HepG2 (cell line): Measurements from ENCODE around the gene DCDC2C. TPM values are rescaled to one million over a fixed set of nuclear protein-coding genes. Genes with fewer than 3 reads are reported as not detected.

ENCODE experiments used
- ATAC-seq: fragments of 200-7000 bp; cut with Tn5 transposase; 3 replicates; pipeline ENCODE4 v1.9.1; 2020; ENCODE audit warnings: mild to moderate bottlenecking, moderate library complexity
- BruUV-seq: library from RNA; stranded (reverse); fragments of 400-500 nt; replicated peaks from 2 replicates; lab custom pipeline; 2021; lab: Mats Ljungman, UMichigan
- CTCF ChIA-PET: fragments of 300-600 bp; formaldehyde crosslinking; extraction: SDS; loops from one replicate; lab custom pipeline; 2021; ENCODE audit warnings: low total read pairs, inconsistent platforms, low intra/inter-chr PET ratio; lab: Yijun Ruan, JAX
- POLR2A ChIA-PET: fragments of 350-600 bp; sonication (Branson Sonifier 250); formaldehyde crosslinking; loops from one replicate; lab custom pipeline; 2020; ENCODE audit warnings: antibody characterized with exemption, inconsistent platforms; lab: Yijun Ruan, JAX
- DNase-seq: peaks from one replicate; pipeline ENCODE4 v3.0.0-alpha.2; 2015; ENCODE audit warnings: low spot score
- FAIRE-seq: peaks from 3 replicates; lab custom pipeline; 2011; peaks lifted over from hg19 to GRCh38; lab: Jason Lieb, UNC
- H2AFZ ChIP-seq: one replicate; pipeline ENCODE4 v1.6.1; 2011; ENCODE audit warnings: low read length, inconsistent platforms
- H3K27ac ChIP-seq: fragments of 300-600 bp; 3 replicates; pipeline ENCODE4 v1.8.0; 2011; ENCODE audit warnings: mixed run types, mild to moderate bottlenecking, mixed read lengths, low read length, inconsistent platforms; ENCODE audit not compliant: insufficient read depth; ENCODE audit errors: extremely low read length
- H3K27me3 ChIP-seq, 2 experiments: fragments of 200-600 bp in 1 of 2; 2 replicates in 1 of 2; 3 replicates in 1 of 2; pipeline versions ENCODE4 v1.6.0 to v1.8.0; 2011; ENCODE audit warnings: low read length in 2 of 2, mild to moderate bottlenecking in 2 of 2, moderate library complexity in 2 of 2, inconsistent platforms in 1 of 2; ENCODE audit not compliant: insufficient read depth in 2 of 2, control insufficient read depth in 1 of 2
- H3K36me3 ChIP-seq, 2 experiments: fragments of 200-600 bp in 1 of 2; replicated peaks in 1 of 2; 2 replicates in 1 of 2; 3 replicates in 1 of 2; pipeline versions ENCODE4 v1.5.1 to v1.8.0; 2011; ENCODE audit warnings: low read length in 2 of 2, inconsistent platforms in 1 of 2; ENCODE audit not compliant: insufficient read depth in 2 of 2, control insufficient read depth in 1 of 2
- H3K4me1 ChIP-seq: 2 replicates; pipeline ENCODE4 v1.5.1; 2012; ENCODE audit warnings: low read length, inconsistent platforms; ENCODE audit not compliant: insufficient read depth
- H3K4me2 ChIP-seq: 2 replicates; pipeline ENCODE4 v1.6.0; 2011; ENCODE audit warnings: low read depth, low read length, inconsistent platforms
- H3K4me3 ChIP-seq, 3 experiments: fragments of 200-600 bp in 1 of 3; sonication (generic), shearing (Covaris generic) in 1 of 3; replicated peaks in 1 of 3; 2 replicates each; pipeline ENCODE4 v1.5.1; 2011 to 2016; ENCODE audit warnings: low read length in 3 of 3, inconsistent platforms in 2 of 3, low read depth in 2 of 3, mild to moderate bottlenecking in 2 of 3, control low read depth in 1 of 3, mixed read lengths in 1 of 3; ENCODE audit not compliant: insufficient read depth in 1 of 3
- H3K79me2 ChIP-seq: one replicate; pipeline ENCODE4 v1.6.1; 2011; ENCODE audit warnings: low read length, inconsistent platforms; ENCODE audit not compliant: insufficient read depth
- H3K9ac ChIP-seq: 2 replicates; pipeline ENCODE4 v1.6.0; 2011; ENCODE audit warnings: mild to moderate bottlenecking, low read depth, low read length, inconsistent platforms; ENCODE audit not compliant: insufficient read depth
- H3K9me3 ChIP-seq: 2 replicates; pipeline ENCODE4 v1.5.1; 2012; ENCODE audit warnings: mild to moderate bottlenecking, low read length
- H4K20me1 ChIP-seq: 2 replicates; pipeline ENCODE4 v1.6.0; 2011; ENCODE audit warnings: inconsistent platforms, mild to moderate bottlenecking, low read length, moderate library complexity; ENCODE audit not compliant: insufficient read depth
- ADNP ChIP-seq: sonication (generic); formaldehyde crosslinking; IDR thresholded peaks from 2 replicates; pipeline ENCODE4 v1.4.0; 2020; ENCODE audit warnings: missing genetic modification reagents
- KDM5A ChIP-seq: fragments of 200-600 bp; sonication (generic); IDR thresholded peaks from 2 replicates; pipeline ENCODE4 v1.7.0; 2018; ENCODE audit warnings: antibody characterized with exemption, mild to moderate bottlenecking, low read length, borderline replicate concordance
- STAG1 ChIP-seq: sonication (generic); formaldehyde crosslinking; IDR thresholded peaks from 2 replicates; pipeline ENCODE4 v1.4.0; 2020; ENCODE audit warnings: missing genetic modification reagents
- ZFYVE20 ChIP-seq: sonication (generic); formaldehyde crosslinking; IDR thresholded peaks from 2 replicates; pipeline ENCODE4 v1.8.0; 2023; ENCODE audit warnings: low read depth, mild to moderate bottlenecking, moderate library complexity, missing genetic modification reagents, borderline replicate concordance
- ZNF274 ChIP-seq: sonication (generic); formaldehyde crosslinking; IDR thresholded peaks from 2 replicates; pipeline ENCODE4 v1.5.1; 2020; ENCODE audit warnings: mild to moderate bottlenecking, missing genetic modification reagents
- ZNF496 ChIP-seq: sonication (generic); formaldehyde crosslinking; IDR thresholded peaks from 2 replicates; pipeline ENCODE4 v1.8.1; 2023; ENCODE audit warnings: mild to moderate bottlenecking, moderate library complexity, missing genetic modification reagents; ENCODE audit not compliant: insufficient replicate concordance
- ZNF557 ChIP-seq: sonication (generic); formaldehyde crosslinking; IDR thresholded peaks from 2 replicates; pipeline ENCODE4 v1.4.0; 2020; ENCODE audit warnings: missing genetic modification reagents
- ZNF558 ChIP-seq: sonication (generic); formaldehyde crosslinking; IDR thresholded peaks from 2 replicates; pipeline ENCODE4 v1.9.0; 2022; ENCODE audit warnings: mild to moderate bottlenecking, missing genetic modification reagents, borderline replicate concordance
- ZNF850 ChIP-seq: sonication (generic); formaldehyde crosslinking; conservative IDR thresholded peaks from 2 replicates; pipeline ENCODE4 v1.9.0; 2021; ENCODE audit warnings: mild to moderate bottlenecking, missing genetic modification reagents
- WGBS: methylation state at CpG from one replicate; pipeline ENCODE4 v1.1.6; 2017; ENCODE audit warnings: low lambda C conversion rate; 5-methylcytosine and 5-hydroxymethylcytosine counted together
- in situ Hi-C: cut with HindIII; loops from 2 replicates; pipeline ENCODE4 v1.10.0; 2017; ENCODE audit warnings: low pct_unique_long_range_greater_than_20kb; ENCODE audit not compliant: extremely low pct_ligation_motif_present
- intact Hi-C: fragments of 100-400 bp; cut with micrococcal nuclease; formaldehyde crosslinking; loops from one replicate; pipeline ENCODE4 v1.10.0; 2022; ENCODE audit not compliant: unreplicated experiment
- polyA plus RNA-seq, 8 experiments: library from polyadenylated mRNA; depleted of rRNA in 3 of 8; stranded (reverse) in 7 of 8; unstranded in 1 of 8; fragments of >200 nt; fragmentation: Illumina TruSeq in 4 of 8; extraction: Trizol in 4 of 8; gene quantifications; 2 replicates each; pipeline versions ENCODE4 v1.2.1 to v1.2.3, GENCODE V29; 2011 to 2016; ENCODE audit warnings: low read depth in 4 of 8, missing spikeins in 1 of 8, mixed read lengths in 1 of 8; ENCODE audit not compliant: insufficient read depth in 1 of 8
- total RNA-seq, 5 experiments: library from RNA; depleted of rRNA; stranded (reverse); fragments of >200 nt; fragmentation: Illumina TruSeq; extraction: Trizol; gene quantifications; 2 replicates each; pipeline ENCODE4 v1.2.3, GENCODE V29; 2016; ENCODE audit warnings: low read depth in 1 of 5
- TF ChIP-seq, protein P1 (sequence below): sonication (generic); formaldehyde crosslinking; IDR thresholded peaks from 2 replicates; pipeline ENCODE4 v1.5.0; 2020; ENCODE audit warnings: mild to moderate bottlenecking, missing genetic modification reagents
- TF ChIP-seq, protein P2 (sequence below): sonication (generic); formaldehyde crosslinking; IDR thresholded peaks from 2 replicates; pipeline ENCODE4 v1.5.0; 2020; ENCODE audit warnings: mild to moderate bottlenecking, missing genetic modification reagents, moderate library complexity

DCDC2C gene
- total and polyA plus RNA-seq, 2 of the 13 experiments (the other 11 are each of a cell fraction or from before 2014, with no cell fraction given): not detected

DNA sequence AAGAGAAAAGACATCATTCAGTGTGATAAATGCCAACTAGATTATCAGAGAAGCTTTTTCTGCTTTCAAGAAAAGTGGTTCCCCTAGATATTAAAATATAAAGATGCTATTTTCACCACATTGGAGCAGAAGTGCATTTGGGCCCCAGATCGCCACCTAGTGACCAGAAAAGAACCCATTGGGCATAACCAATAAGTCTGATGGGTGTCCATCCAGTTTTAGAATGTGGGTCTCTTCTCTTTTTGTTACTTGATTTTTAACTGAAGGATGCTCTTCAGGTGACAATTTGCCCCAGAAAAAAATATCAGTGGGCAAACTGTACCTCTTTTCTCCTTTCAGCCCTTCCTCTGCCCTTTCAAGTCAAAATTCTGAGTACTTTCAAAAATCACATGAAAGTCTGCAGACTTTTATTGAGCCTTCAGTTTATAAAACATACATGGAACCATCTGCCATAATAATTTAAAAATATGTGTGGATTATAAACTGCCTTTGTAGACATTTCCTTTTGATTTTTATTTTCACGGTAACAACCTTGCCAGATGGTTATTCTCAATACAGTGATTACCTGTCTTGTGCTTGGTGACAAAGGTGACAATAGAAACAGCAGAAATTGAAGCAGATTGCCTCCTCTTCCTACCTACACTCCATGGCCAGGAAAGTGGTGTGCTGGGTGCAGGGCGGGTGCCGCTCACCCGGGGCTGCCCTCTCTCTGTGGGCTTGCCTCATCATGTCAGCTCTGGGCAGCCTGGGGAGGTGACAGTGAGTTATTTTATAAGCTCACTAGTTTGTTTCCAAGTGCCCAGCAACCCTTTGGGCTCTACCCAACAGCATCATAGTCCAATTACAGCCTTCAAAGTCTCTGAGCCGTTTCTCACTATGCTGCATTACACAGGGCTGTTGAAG, 124.5 kb downstream of the DCDC2C start:
- intact Hi-C loops: loop anchor here (1.0 kb wide), 1 partner anchor 100 kb away; no protein-coding TSS in a partner anchor
- CTCF ChIA-PET: interaction anchor here (0.7 to 1.3 kb wide), 3 partner anchors 89 to 100 kb away, joined by 3 to 5 read pairs (median 3); no protein-coding TSS in a partner anchor
- Histone ChIP-seq H3K27ac (no peak overlapping the region), H3K4me2 (no peak overlapping the region), H3K4me1 (no peaks in the 10 kb centered on the region), H2AFZ (no peak overlapping the region), H4K20me1 (no peaks in the 10 kb centered on the region), H3K9me3 (no peaks in the 10 kb centered on the region), H3K36me3 (no peaks in the 10 kb centered on the region), H3K27me3 (peaks cover 0 to 33% of the 10 kb centered on the region in 2 experiments; a peak in 2 of 5 replicates), H3K9ac (no peak overlapping the region), H3K4me3 (no peak overlapping the region), H3K79me2 (no peaks in the 10 kb centered on the region)
- 17% methylated on average over 6 of the region's 6 CpGs for WGBS
- DNase-seq (no peak), ATAC-seq (peak; percentile 83), FAIRE-seq (peak; percentile 77)
- POLR2A ChIA-PET: no interaction called here
- TF ChIP-seq STAG1 (CRISPR knock-in tag): peak; percentile 22; the same call in 1 of the 2 replicates
- no peak for TF ChIP-seq ZNF274 (CRISPR knock-in tag)
- TF ChIP-seq ZNF558 (CRISPR knock-in tag): no peak
- no peak for TF ChIP-seq KDM5A
- no peak for TF ChIP-seq ZNF496 (CRISPR knock-in tag)
- no peak for TF ChIP-seq ADNP
- TF ChIP-seq, protein P1, sequence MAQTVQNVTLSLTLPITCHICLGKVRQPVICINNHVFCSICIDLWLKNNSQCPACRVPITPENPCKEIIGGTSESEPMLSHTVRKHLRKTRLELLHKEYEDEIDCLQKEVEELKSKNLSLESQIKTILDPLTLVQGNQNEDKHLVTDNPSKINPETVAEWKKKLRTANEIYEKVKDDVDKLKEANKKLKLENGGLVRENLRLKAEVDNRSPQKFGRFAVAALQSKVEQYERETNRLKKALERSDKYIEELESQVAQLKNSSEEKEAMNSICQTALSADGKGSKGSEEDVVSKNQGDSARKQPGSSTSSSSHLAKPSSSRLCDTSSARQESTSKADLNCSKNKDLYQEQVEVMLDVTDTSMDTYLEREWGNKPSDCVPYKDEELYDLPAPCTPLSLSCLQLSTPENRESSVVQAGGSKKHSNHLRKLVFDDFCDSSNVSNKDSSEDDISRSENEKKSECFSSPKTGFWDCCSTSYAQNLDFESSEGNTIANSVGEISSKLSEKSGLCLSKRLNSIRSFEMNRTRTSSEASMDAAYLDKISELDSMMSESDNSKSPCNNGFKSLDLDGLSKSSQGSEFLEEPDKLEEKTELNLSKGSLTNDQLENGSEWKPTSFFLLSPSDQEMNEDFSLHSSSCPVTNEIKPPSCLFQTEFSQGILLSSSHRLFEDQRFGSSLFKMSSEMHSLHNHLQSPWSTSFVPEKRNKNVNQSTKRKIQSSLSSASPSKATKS (CRISPR knock-in tag): no peak
- TF ChIP-seq ZNF850 (CRISPR knock-in tag): no peak
- no peak for TF ChIP-seq ZFYVE20
- TF ChIP-seq, protein P2, sequence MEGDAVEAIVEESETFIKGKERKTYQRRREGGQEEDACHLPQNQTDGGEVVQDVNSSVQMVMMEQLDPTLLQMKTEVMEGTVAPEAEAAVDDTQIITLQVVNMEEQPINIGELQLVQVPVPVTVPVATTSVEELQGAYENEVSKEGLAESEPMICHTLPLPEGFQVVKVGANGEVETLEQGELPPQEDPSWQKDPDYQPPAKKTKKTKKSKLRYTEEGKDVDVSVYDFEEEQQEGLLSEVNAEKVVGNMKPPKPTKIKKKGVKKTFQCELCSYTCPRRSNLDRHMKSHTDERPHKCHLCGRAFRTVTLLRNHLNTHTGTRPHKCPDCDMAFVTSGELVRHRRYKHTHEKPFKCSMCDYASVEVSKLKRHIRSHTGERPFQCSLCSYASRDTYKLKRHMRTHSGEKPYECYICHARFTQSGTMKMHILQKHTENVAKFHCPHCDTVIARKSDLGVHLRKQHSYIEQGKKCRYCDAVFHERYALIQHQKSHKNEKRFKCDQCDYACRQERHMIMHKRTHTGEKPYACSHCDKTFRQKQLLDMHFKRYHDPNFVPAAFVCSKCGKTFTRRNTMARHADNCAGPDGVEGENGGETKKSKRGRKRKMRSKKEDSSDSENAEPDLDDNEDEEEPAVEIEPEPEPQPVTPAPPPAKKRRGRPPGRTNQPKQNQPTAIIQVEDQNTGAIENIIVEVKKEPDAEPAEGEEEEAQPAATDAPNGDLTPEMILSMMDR (CRISPR knock-in tag): peak; percentile 55
- no peak for TF ChIP-seq ZNF557 (CRISPR knock-in tag)
- no TSS peak for BruUV-seq
- in situ Hi-C loops: no loop called here
